T-helper 2 cell treated with Interferon-gamma antibody and Interleukin-4, amounts not matched to agents 5 μg/mL and 100 μg/mL, for 36 hours (primary cell): ENCODE results near the gene BAZ2A.
A peak's percentile ranks its signal among the peaks of the same experiment; 100 is the strongest.
"Not testable (repeated sequence)": the region's sequence is repeated elsewhere in the genome, so short reads cannot be mapped to it uniquely, and the experiment has no call there.

Experiments
- DNase-seq: peaks from one replicate; pipeline ENCODE4 v3.0.0; 2021; ENCODE audit warnings: low spot score
- H3K27ac Mint-ChIP-seq: one replicate; pipeline ENCODE4 v1.8.0; 2021; ENCODE audit warnings: mild to moderate bottlenecking, mixed read lengths
- H3K27me3 Mint-ChIP-seq: one replicate; pipeline ENCODE4 v1.8.0; 2021; ENCODE audit warnings: low read depth, mixed read lengths
- H3K36me3 Mint-ChIP-seq: one replicate; pipeline ENCODE4 v1.8.0; 2021; ENCODE audit warnings: low read depth, mixed read lengths
- H3K4me1 Mint-ChIP-seq: one replicate; pipeline ENCODE4 v1.8.0; 2021; ENCODE audit warnings: low read depth, mixed read lengths
- H3K4me3 Mint-ChIP-seq: one replicate; pipeline ENCODE4 v1.8.0; 2022; ENCODE audit warnings: mild to moderate bottlenecking, moderate library complexity, mixed read lengths
- H3K9me3 Mint-ChIP-seq: one replicate; pipeline ENCODE4 v1.8.0; 2021; ENCODE audit warnings: mixed read lengths

BAZ2A gene

GRCh38 chr12:56596815-56597214 is 33.3 kb downstream of the BAZ2A start:
- Mint-ChIP-seq H3K4me1 (peaks cover 4% of the 10 kb centered on the region), H3K27ac (no peak overlapping the region), H3K27me3 (no peaks in the 10 kb centered on the region), H3K9me3 (no peaks in the 10 kb centered on the region), H3K36me3 (peaks cover 49% of the 10 kb centered on the region), H3K4me3 (no peak overlapping the region)
- no peak for DNase-seq

GRCh38 chr12:56593909-56594621 is 36.1 kb downstream of the BAZ2A start:
- Mint-ChIP-seq H3K4me3 (no peak overlapping the region), H3K27me3 (no peaks in the 10 kb centered on the region), H3K4me1 (peaks cover 4% of the 10 kb centered on the region), H3K9me3 (no peaks in the 10 kb centered on the region), H3K36me3 (peaks cover 23% of the 10 kb centered on the region), H3K27ac (peak overlapping the region; percentile 61)
- DNase-seq, result peak; percentile 40

- Mint-ChIP-seq H3K4me3 (no peak overlapping the region), H3K9me3 (no peaks in the 10 kb centered on the region), H3K27ac (no peak overlapping the region), H3K36me3 (peaks cover 14% of the 10 kb centered on the region), H3K4me1 (peaks cover 4% of the 10 kb centered on the region), H3K27me3 (no peaks in the 10 kb centered on the region)
- DNase-seq, result no peak
These were observed 38.2 kb downstream of the BAZ2A start for GRCh38 chr12:56591961-56592360.

- H3K27me3 Mint-ChIP-seq, result no peaks in the 10 kb centered on the region
- peaks cover 14% of the 10 kb centered on the region for H3K36me3 Mint-ChIP-seq
- DNase-seq, result no peak
- no peak overlapping the region for H3K4me3 Mint-ChIP-seq
- peaks cover 3% of the 10 kb centered on the region for H3K4me1 Mint-ChIP-seq
- H3K27ac Mint-ChIP-seq, result no peak overlapping the region
- no peaks in the 10 kb centered on the region for H3K9me3 Mint-ChIP-seq
These were observed 39.0 kb downstream of the BAZ2A start for GRCh38 chr12:56591126-56591525.

- Mint-ChIP-seq H3K36me3 (peaks cover 9% of the 10 kb centered on the region), H3K9me3 (no peaks in the 10 kb centered on the region), H3K27ac (no peak overlapping the region), H3K27me3 (no peaks in the 10 kb centered on the region), H3K4me3 (no peak overlapping the region), H3K4me1 (peaks cover 2% of the 10 kb centered on the region)
- no peak for DNase-seq
These were observed 39.8 kb downstream of the BAZ2A start for GRCh38 chr12:56590237-56590830.

GRCh38 chr12:56589783-56590182 is 40.3 kb downstream of the BAZ2A start:
- DNase-seq, result no peak
- H3K36me3 Mint-ChIP-seq, result peaks cover 8% of the 10 kb centered on the region
- no peaks in the 10 kb centered on the region for H3K9me3 Mint-ChIP-seq
- no peaks in the 10 kb centered on the region for H3K27me3 Mint-ChIP-seq
- peaks cover 2% of the 10 kb centered on the region for H3K4me1 Mint-ChIP-seq
- no peak overlapping the region for H3K27ac Mint-ChIP-seq
- H3K4me3 Mint-ChIP-seq, result no peak overlapping the region

GRCh38 chr12:56585098-56585497 is 45.0 kb downstream of the BAZ2A start:
- peaks cover 11% of the 10 kb centered on the region for H3K36me3 Mint-ChIP-seq
- H3K27me3 Mint-ChIP-seq, result no peaks in the 10 kb centered on the region
- no peak for DNase-seq
- peaks cover 16% of the 10 kb centered on the region for H3K4me1 Mint-ChIP-seq
- H3K9me3 Mint-ChIP-seq, result no peaks in the 10 kb centered on the region
- no peak overlapping the region for H3K4me3 Mint-ChIP-seq
- H3K27ac Mint-ChIP-seq, result no peak overlapping the region

GRCh38 chr12:56581418-56582145 is 48.5 kb downstream of the BAZ2A start:
- DNase-seq, result peak; percentile 34

GRCh38 chr12:56578983-56579546 is 51.1 kb downstream of the BAZ2A start:
- Mint-ChIP-seq H3K27me3 (no peaks in the 10 kb centered on the region), H3K27ac (no peak overlapping the region), H3K4me3 (no peak overlapping the region), H3K36me3 (peaks cover 5% of the 10 kb centered on the region), H3K4me1 (peaks cover 16% of the 10 kb centered on the region), H3K9me3 (no peaks in the 10 kb centered on the region)
- no peak for DNase-seq

More at GRCh38 chr12:56581418-56582145, 48.5 kb downstream of the BAZ2A start:
- Mint-ChIP-seq H3K27me3 (no peaks in the 10 kb centered on the region), H3K27ac (peak overlapping the region; percentile 73), H3K9me3 (no peaks in the 10 kb centered on the region), H3K4me1 (peaks cover 16% of the 10 kb centered on the region), H3K36me3 (peaks cover 5% of the 10 kb centered on the region), H3K4me3 (peak overlapping the region; percentile 3)

- not testable (repeated sequence) for DNase-seq, H3K27me3 Mint-ChIP-seq, H3K36me3 Mint-ChIP-seq, H3K9me3 Mint-ChIP-seq, H3K27ac Mint-ChIP-seq, H3K4me3 Mint-ChIP-seq
- H3K4me1 Mint-ChIP-seq, result peaks cover 15% of the 10 kb centered on the region
These were observed 52.9 kb downstream of the BAZ2A start for GRCh38 chr12:56577248-56577647.

GRCh38 chr12:56574210-56574609 is 55.9 kb downstream of the BAZ2A start:
- DNase-seq, result no peak
- Mint-ChIP-seq H3K4me3 (no peak overlapping the region), H3K36me3 (no peaks in the 10 kb centered on the region), H3K9me3 (no peaks in the 10 kb centered on the region), H3K4me1 (peaks cover 9% of the 10 kb centered on the region), H3K27ac (no peak overlapping the region), H3K27me3 (no peaks in the 10 kb centered on the region)

GRCh38 chr12:56572288-56572687 is 57.8 kb downstream of the BAZ2A start:
- Mint-ChIP-seq H3K9me3 (no peaks in the 10 kb centered on the region), H3K4me3 (no peak overlapping the region), H3K27me3 (no peaks in the 10 kb centered on the region), H3K36me3 (no peaks in the 10 kb centered on the region), H3K4me1 (peaks cover 11% of the 10 kb centered on the region), H3K27ac (no peak overlapping the region)
- no peak for DNase-seq

- Mint-ChIP-seq H3K4me3 (no peak overlapping the region), H3K27me3 (no peaks in the 10 kb centered on the region), H3K36me3 (no peaks in the 10 kb centered on the region)
These were observed 59.0 kb downstream of the BAZ2A start for GRCh38 chr12:56571121-56571520.

GRCh38 chr12:56568146-56568545 is 62.0 kb downstream of the BAZ2A start:
- H3K27ac Mint-ChIP-seq, result no peak overlapping the region
- H3K27me3 Mint-ChIP-seq, result no peaks in the 10 kb centered on the region
- H3K36me3 Mint-ChIP-seq, result no peaks in the 10 kb centered on the region
- no peak overlapping the region for H3K4me3 Mint-ChIP-seq
- DNase-seq, result no peak
- no peaks in the 10 kb centered on the region for H3K9me3 Mint-ChIP-seq
- peaks cover 20% of the 10 kb centered on the region for H3K4me1 Mint-ChIP-seq

More at GRCh38 chr12:56571121-56571520, 59.0 kb downstream of the BAZ2A start:
- Mint-ChIP-seq H3K9me3 (no peaks in the 10 kb centered on the region), H3K27ac (no peak overlapping the region), H3K4me1 (peaks cover 11% of the 10 kb centered on the region)
- DNase-seq, result no peak
